Endodermal cell (in vitro differentiated cells): ENCODE data around the gene ATP2A2. TPM values are rescaled to one million over a fixed set of nuclear protein-coding genes. Genes with fewer than 3 reads are reported as not detected.
"Not testable (repeated sequence)": the region's sequence is repeated elsewhere in the genome, so short reads cannot be mapped to it uniquely, and the experiment has no call there.

Source experiments
- DNase-seq: peaks from one replicate; pipeline ENCODE4 v3.0.0-alpha.2; 2017
- H3K27ac ChIP-seq: 2 replicates; pipeline ENCODE4 v1.5.1; 2013; ENCODE audit warnings: mild to moderate bottlenecking, low read depth, low read length, moderate library complexity
- H3K27me3 ChIP-seq: 2 replicates; pipeline ENCODE4 v1.6.1; 2013; ENCODE audit warnings: mild to moderate bottlenecking, low read length, moderate library complexity; ENCODE audit not compliant: insufficient read depth, control insufficient read depth, poor library complexity, severe bottlenecking
- H3K36me3 ChIP-seq: 2 replicates; pipeline ENCODE4 v1.7.0; 2013; ENCODE audit warnings: mild to moderate bottlenecking, low read length, moderate library complexity; ENCODE audit not compliant: control insufficient read depth, insufficient read depth
- H3K4me1 ChIP-seq: one replicate; pipeline ENCODE4 v1.7.0; 2013; ENCODE audit warnings: low read length; ENCODE audit not compliant: control insufficient read depth, insufficient read depth
- H3K4me3 ChIP-seq: 2 replicates; pipeline ENCODE4 v1.5.1; 2013; ENCODE audit warnings: mild to moderate bottlenecking, low read length, moderate library complexity
- H3K9ac ChIP-seq: 2 replicates; pipeline ENCODE4 v1.6.1; 2013; ENCODE audit warnings: mild to moderate bottlenecking, low read length, moderate library complexity; ENCODE audit not compliant: poor library complexity, severe bottlenecking; ENCODE audit errors: extremely low read depth
- H3K9me3 ChIP-seq: 2 replicates; pipeline ENCODE4 v1.6.1; 2013; ENCODE audit warnings: mild to moderate bottlenecking, low read length, moderate library complexity; ENCODE audit not compliant: control insufficient read depth
- H3K27ac Mint-ChIP-seq: 2 replicates; pipeline ENCODE4 v1.8.0; 2020; ENCODE audit warnings: mixed read lengths
- H3K27me3 Mint-ChIP-seq: 2 replicates; pipeline ENCODE4 v1.8.0; 2021; ENCODE audit warnings: mild to moderate bottlenecking, mixed read lengths; ENCODE audit not compliant: insufficient read depth
- H3K36me3 Mint-ChIP-seq: 2 replicates; pipeline ENCODE4 v1.8.0; 2020; ENCODE audit warnings: low read depth, mixed read lengths
- H3K4me1 Mint-ChIP-seq: 2 replicates; pipeline ENCODE4 v1.8.0; 2020; ENCODE audit warnings: mixed read lengths
- H3K4me3 Mint-ChIP-seq: 2 replicates; pipeline ENCODE4 v1.8.0; 2020; ENCODE audit warnings: mild to moderate bottlenecking, moderate library complexity, mixed read lengths
- H3K9me3 Mint-ChIP-seq: 2 replicates; pipeline ENCODE4 v1.8.0; 2020; ENCODE audit warnings: mild to moderate bottlenecking, mixed read lengths
- WGBS, 2 experiments: methylation state at CpG; one replicate each; pipeline versions ENCODE4 v1.1.5 to v1.1.7; 2013; ENCODE audit warnings: missing lambda C conversion rate in 2 of 2, mixed read lengths in 1 of 2; ENCODE audit not compliant: insufficient coverage in 1 of 2, insufficient read length in 1 of 2; 5-methylcytosine and 5-hydroxymethylcytosine counted together
- total RNA-seq, 2 donors: library from RNA; stranded (reverse); fragmentation: NEBNext Ultra II Directional in 1 of 2; extraction: Animal tissue kit (Norgen Biotek cat#: 25700) in 1 of 2; gene quantifications; 2 replicates in 1 of 2; 3 replicates in 1 of 2; pipeline ENCODE4 v1.2.1, GENCODE V29; 2021
- TF ChIP-seq, protein P1 (sequence below): fragments of 200-600 bp; sonication (generic); conservative IDR thresholded peaks from 2 replicates; pipeline ENCODE4 v1.5.0; 2021; ENCODE audit warnings: antibody characterized with exemption, mild to moderate bottlenecking

The ATP2A2 gene
- total RNA-seq, 2 donors from 2014 or later = 151 to 235 TPM

DNA sequence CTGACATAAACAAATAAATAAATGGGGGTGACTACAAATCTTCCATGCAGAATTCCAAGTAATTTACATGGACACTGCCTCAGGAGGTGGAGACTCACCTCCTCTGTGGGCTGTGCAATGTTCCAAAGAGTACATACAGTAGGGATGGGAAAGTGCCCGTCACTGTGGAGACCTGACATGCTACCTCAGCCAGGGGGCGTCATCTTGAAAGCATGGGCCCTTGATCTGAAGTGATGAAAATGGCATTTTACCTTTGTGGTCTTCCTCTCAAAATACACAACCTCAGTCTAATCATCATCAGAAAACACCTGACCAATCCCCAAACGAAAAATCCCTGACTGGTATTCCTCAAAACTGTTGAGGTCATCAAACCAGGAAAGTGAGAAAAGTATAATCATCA, 74.0 kb downstream of the ATP2A2 start:
- H3K27ac Mint-ChIP-seq = no peak overlapping the region
- Histone ChIP-seq H3K36me3 (peaks cover 15% of the 10 kb centered on the region), H3K4me3 (no peak overlapping the region), H3K4me1 (no peaks in the 10 kb centered on the region), H3K27me3 (no peaks in the 10 kb centered on the region), H3K9me3 (no peaks in the 10 kb centered on the region), H3K27ac (no peak overlapping the region), H3K9ac (no peak overlapping the region)
- DNase-seq = peak; percentile 87
- H3K36me3 Mint-ChIP-seq = peaks cover 15% of the 10 kb centered on the region
- TF ChIP-seq, protein P1, sequence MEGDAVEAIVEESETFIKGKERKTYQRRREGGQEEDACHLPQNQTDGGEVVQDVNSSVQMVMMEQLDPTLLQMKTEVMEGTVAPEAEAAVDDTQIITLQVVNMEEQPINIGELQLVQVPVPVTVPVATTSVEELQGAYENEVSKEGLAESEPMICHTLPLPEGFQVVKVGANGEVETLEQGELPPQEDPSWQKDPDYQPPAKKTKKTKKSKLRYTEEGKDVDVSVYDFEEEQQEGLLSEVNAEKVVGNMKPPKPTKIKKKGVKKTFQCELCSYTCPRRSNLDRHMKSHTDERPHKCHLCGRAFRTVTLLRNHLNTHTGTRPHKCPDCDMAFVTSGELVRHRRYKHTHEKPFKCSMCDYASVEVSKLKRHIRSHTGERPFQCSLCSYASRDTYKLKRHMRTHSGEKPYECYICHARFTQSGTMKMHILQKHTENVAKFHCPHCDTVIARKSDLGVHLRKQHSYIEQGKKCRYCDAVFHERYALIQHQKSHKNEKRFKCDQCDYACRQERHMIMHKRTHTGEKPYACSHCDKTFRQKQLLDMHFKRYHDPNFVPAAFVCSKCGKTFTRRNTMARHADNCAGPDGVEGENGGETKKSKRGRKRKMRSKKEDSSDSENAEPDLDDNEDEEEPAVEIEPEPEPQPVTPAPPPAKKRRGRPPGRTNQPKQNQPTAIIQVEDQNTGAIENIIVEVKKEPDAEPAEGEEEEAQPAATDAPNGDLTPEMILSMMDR = peak; percentile 83
- WGBS, 2 experiments = 20 to 24% methylated on average over 2 to 3 of the region's 3 CpGs
- H3K4me1 Mint-ChIP-seq = no peaks in the 10 kb centered on the region
- no peaks in the 10 kb centered on the region for H3K9me3 Mint-ChIP-seq
- no peaks in the 10 kb centered on the region for H3K27me3 Mint-ChIP-seq
- H3K4me3 Mint-ChIP-seq = no peak overlapping the region

DNA sequence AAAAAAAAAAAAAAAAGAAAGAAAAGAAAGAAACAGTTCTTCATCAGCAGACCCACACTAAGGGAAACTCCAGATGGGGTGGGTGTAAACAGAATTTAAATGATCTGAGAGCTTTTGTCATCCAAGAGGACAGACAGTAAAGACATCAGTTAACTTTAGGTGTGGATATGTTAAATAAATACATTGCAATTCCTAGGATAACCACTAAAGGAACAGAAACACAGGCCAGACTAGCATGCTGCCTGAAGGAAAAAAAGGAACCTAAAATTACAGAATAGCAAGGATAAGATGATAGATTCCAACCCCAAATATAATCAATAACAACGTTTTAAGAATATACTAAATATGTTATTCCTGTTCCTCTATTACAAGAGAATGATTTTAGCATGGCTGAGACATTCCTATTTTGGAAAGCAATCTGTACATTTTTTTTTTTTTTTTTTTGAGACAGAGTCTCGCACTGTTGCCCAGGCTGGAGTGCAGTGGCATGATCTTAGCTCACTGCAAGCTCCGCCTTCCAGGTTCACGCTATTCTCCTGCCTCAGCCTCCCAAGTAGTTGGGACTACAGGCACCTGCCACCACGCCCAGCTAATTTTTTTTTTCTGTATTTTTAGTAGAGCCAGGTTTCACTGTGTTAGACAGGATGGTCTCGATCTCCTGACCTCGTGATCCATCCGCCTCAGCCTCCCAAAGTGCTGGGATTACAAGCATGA, 77.5 kb downstream of the ATP2A2 start:
- not testable (repeated sequence) for H3K9me3 Mint-ChIP-seq, H3K4me3 ChIP-seq, H3K27ac ChIP-seq, H3K27me3 Mint-ChIP-seq, H3K4me1 Mint-ChIP-seq, H3K4me1 ChIP-seq, H3K9me3 ChIP-seq, H3K9ac ChIP-seq, H3K27ac Mint-ChIP-seq, H3K27me3 ChIP-seq, DNase-seq, H3K36me3 ChIP-seq, H3K4me3 Mint-ChIP-seq, H3K36me3 Mint-ChIP-seq
- TF ChIP-seq, protein P1 = peak; percentile 55
- WGBS, 2 experiments = 95% methylated on average over 7 of the region's 8 CpGs

DNA sequence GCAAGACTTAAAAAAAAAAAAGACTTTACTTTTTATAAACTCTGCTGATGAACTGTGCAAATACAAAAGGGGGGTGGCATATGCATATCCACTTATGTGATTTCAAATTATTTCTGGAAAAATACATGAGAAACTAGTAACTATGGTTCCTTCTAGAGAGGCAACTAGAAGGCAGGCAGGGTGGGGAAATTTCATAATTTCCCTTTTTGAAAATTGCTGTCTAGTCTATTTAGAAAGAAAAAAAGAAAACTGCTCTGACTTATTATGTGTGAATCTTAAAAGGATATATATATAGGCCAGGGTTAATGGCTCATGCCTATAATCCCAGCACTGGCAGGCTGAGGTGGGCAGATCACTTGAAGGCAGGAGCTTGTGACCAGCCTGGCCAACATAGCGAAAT, 80.2 kb downstream of the ATP2A2 start:
- DNase-seq = no peak
- no peak overlapping the region for H3K27ac Mint-ChIP-seq
- H3K9me3 Mint-ChIP-seq = peaks cover 1% of the 10 kb centered on the region
- no CpG with 5 or more reads among the region's 1 CpG for WGBS, 2 experiments
- no peaks in the 10 kb centered on the region for H3K36me3 Mint-ChIP-seq
- TF ChIP-seq, protein P1 = no peak
- H3K4me3 Mint-ChIP-seq = no peak overlapping the region
- H3K4me1 Mint-ChIP-seq = no peaks in the 10 kb centered on the region
- H3K27me3 Mint-ChIP-seq = no peaks in the 10 kb centered on the region
- Histone ChIP-seq H3K36me3 (no peaks in the 10 kb centered on the region), H3K27me3 (no peaks in the 10 kb centered on the region), H3K9me3 (no peaks in the 10 kb centered on the region), H3K4me1 (no peaks in the 10 kb centered on the region), H3K4me3 (no peak overlapping the region), H3K27ac (no peak overlapping the region), H3K9ac (no peak overlapping the region)
